PC-3 (cell line): ENCODE results near the gene MRFAP1. TPM values are rescaled to one million over a fixed set of nuclear protein-coding genes. Genes with fewer than 3 reads are reported as not detected.

Experiments used
- ATAC-seq: fragments of 200-7000 bp; cut with Tn5 transposase; 2 replicates; pipeline ENCODE4 v1.9.1; 2020; ENCODE audit warnings: mild to moderate bottlenecking, moderate library complexity
- Bru-seq: library from RNA; stranded (reverse); fragments of 400-500 nt; gene quantifications from one replicate; lab custom pipeline; 2021; lab: Mats Ljungman, UMichigan
- BruChase-seq, 2 experiments: library from RNA; stranded (reverse); fragments of 400-500 nt; gene quantifications; one replicate each; lab custom pipeline; 2021; lab: Mats Ljungman, UMichigan
- BruUV-seq: library from RNA; stranded (reverse); fragments of 400-500 nt; replicated peaks from 2 replicates; lab custom pipeline; 2021; lab: Mats Ljungman, UMichigan
- CTCF ChIA-PET: fragments of 300-600 bp; sonication (Branson Sonifier 250); formaldehyde crosslinking; loops from one replicate; lab custom pipeline; 2022; ENCODE audit warnings: antibody characterized with exemption; lab: Charles Lee
- POLR2A ChIA-PET: fragments of 300-600 bp; sonication (Branson Sonifier 250); formaldehyde crosslinking; loops from one replicate; lab custom pipeline; 2022; ENCODE audit warnings: antibody characterized with exemption; ENCODE audit not compliant: unreplicated experiment; lab: Charles Lee
- DNase-seq: peaks from one replicate; pipeline ENCODE4 v3.0.0-alpha.2; 2015
- H2AFZ ChIP-seq: fragments of 300-600 bp; sonication (generic); 2 replicates; pipeline ENCODE4 v1.6.0; 2016; ENCODE audit warnings: antibody characterized with exemption, low read length
- H3F3A ChIP-seq: fragments of 300-600 bp; sonication (generic); one replicate; pipeline ENCODE4 v1.6.0; 2017; ENCODE audit warnings: antibody characterized with exemption, low read length, control low read depth, mild to moderate bottlenecking; ENCODE audit not compliant: unreplicated experiment
- H3K27ac ChIP-seq: fragments of 300-600 bp; sonication (generic); 2 replicates; pipeline ENCODE4 v1.5.1; 2016; ENCODE audit warnings: mild to moderate bottlenecking, low read length
- H3K27me3 ChIP-seq: fragments of 300-600 bp; sonication (generic); 2 replicates; pipeline ENCODE4 v1.6.1; 2016; ENCODE audit warnings: low read length, mixed read lengths
- H3K36me3 ChIP-seq: fragments of 300-600 bp; sonication (generic); 2 replicates; pipeline ENCODE4 v1.6.1; 2016; ENCODE audit warnings: low read depth, mixed run types, low read length, mixed read lengths
- H3K4me1 ChIP-seq: fragments of 300-600 bp; sonication (generic); 2 replicates; pipeline ENCODE4 v1.5.1; 2016; ENCODE audit warnings: low read length; ENCODE audit not compliant: insufficient read depth
- H3K4me2 ChIP-seq: fragments of 300-600 bp; sonication (generic); 2 replicates; pipeline ENCODE4 v1.6.0; 2016; ENCODE audit warnings: low read length
- H3K4me3 ChIP-seq: fragments of 300-600 bp; sonication (generic); 2 replicates; pipeline ENCODE4 v1.5.1; 2016; ENCODE audit warnings: mild to moderate bottlenecking, low read length, mixed read lengths
- H3K79me2 ChIP-seq: fragments of 300-600 bp; sonication (generic); 2 replicates; pipeline ENCODE4 v1.6.1; 2017; ENCODE audit warnings: low read length, mixed read lengths
- H3K9ac ChIP-seq: fragments of 300-600 bp; sonication (generic); 2 replicates; pipeline ENCODE4 v1.6.0; 2016; ENCODE audit warnings: mild to moderate bottlenecking, low read length
- H3K9me2 ChIP-seq: fragments of 300-600 bp; sonication (generic); replicated peaks from 2 replicates; pipeline ENCODE4 v1.6.1; 2016; ENCODE audit warnings: mixed run types, low read length, mixed read lengths
- H3K9me3 ChIP-seq: fragments of 300-600 bp; sonication (generic); 2 replicates; pipeline ENCODE4 v1.6.1; 2016; ENCODE audit warnings: low read length, mixed read lengths
- H4K20me1 ChIP-seq: fragments of 300-600 bp; sonication (generic); 2 replicates; pipeline ENCODE4 v1.6.1; 2016; ENCODE audit warnings: low read length, mixed read lengths
- EZH2 ChIP-seq: fragments of 300-600 bp; sonication (generic); IDR thresholded peaks from one replicate; pipeline ENCODE4 v1.6.1; 2017; ENCODE audit warnings: antibody characterized with exemption, mild to moderate bottlenecking, low read length; ENCODE audit not compliant: unreplicated experiment
- EZH2phosphoT487 ChIP-seq: fragments of 300-600 bp; sonication (generic); IDR thresholded peaks from 2 replicates; pipeline ENCODE4 v1.6.1; 2018; ENCODE audit warnings: mild to moderate bottlenecking, antibody characterized with exemption, low read length, borderline replicate concordance
- intact Hi-C: fragments of 100-400 bp; cut with micrococcal nuclease; formaldehyde crosslinking; loops from 2 replicates; pipeline ENCODE4 v1.9.0; 2023
- long read RNA-seq: library from polyadenylated mRNA; unstranded; transcript quantifications from one replicate; pipeline ENCODE4 v2.0.0, GENCODE V29; 2021; ENCODE audit not compliant: unreplicated experiment
- total RNA-seq: library from RNA; depleted of rRNA; stranded (reverse); fragments of >200 nt; gene quantifications from 2 replicates; pipeline ENCODE4 v1.2.3, GENCODE V29; 2014; rRNA removed
- TF ChIP-seq, protein P1 (sequence below): fragments of 300-600 bp; sonication (generic); conservative IDR thresholded peaks from 2 replicates; pipeline ENCODE4 v1.5.1; 2017; ENCODE audit warnings: antibody characterized with exemption, low read depth, mild to moderate bottlenecking, low read length

The MRFAP1 gene
- total RNA-seq (122 and 200 TPM in 2 replicates), Bru-seq, nascent RNA (percentile 98 among the genes with signal in this experiment), BruChase-seq, experiment 1, labeled RNA remaining after a 6-hour chase (percentile 100 among the genes with signal in this experiment), BruChase-seq, experiment 2, labeled RNA remaining after a 2-hour chase (percentile 100 among the genes with signal in this experiment)
- long read RNA-seq, transcript MRFAP1-201 (3 exons, 2,049 nt) = minor isoform, 46 of 195 reads
- long read RNA-seq, transcript MRFAP1-202 (2 exons, 1,584 nt) = major isoform, 122 of 195 reads
- long read RNA-seq, transcript MRFAP1-204 (1 exons, 1,982 nt) = minor isoform, 24 of 195 reads
- long read RNA-seq, partial matches to known transcripts = 0 of 195 reads
- long read RNA-seq, other reads (novel, unspliced or antisense) = 3 of 195 reads

DNA sequence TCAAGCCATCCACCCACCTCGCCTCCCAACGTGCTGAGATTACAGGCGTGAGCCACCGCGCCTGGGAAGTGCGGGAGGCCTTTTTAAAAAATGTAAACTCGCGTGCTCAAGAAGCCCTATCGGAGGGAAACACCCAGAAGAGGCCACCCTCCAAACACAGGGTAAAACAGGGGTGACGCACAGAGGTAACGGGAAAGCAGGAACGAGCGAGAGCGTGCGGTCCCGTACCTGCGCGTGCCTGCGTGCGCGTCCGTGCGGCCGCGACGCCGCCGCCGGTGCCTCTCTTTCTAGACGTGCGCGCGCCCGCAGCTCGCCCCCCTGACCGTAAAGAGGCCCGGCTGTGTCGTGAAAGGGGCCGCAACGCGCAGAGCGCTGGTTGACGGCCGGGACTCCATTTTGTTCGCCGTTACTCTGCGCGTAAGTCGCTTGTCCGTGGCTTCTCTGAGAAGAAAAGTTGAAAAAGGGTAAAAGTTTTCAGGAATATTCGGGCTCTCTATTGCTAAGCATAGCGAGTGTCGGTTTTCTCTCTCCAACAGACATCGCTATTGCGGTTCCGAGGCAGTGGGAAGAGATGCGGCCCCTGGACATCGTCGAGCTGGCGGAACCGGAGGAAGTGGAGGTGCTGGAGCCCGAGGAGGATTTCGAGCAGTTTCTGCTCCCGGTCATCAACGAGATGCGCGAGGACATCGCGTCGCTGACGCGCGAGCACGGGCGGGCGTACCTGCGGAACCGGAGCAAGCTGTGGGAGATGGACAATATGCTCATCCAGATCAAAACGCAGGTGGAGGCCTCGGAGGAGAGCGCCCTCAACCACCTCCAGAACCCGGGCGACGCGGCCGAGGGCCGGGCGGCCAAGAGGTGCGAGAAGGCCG is at the start of gene MRFAP1:
MRFAP1 (plus strand) TSS at position 394 of the 872 bp plus-strand sequence; CDS start at position 572, 178 bp downstream.
- Histone ChIP-seq H3K27ac (peak within 1 kb of the TSS; percentile 71), H3K36me3 (peaks cover 14% of the 10 kb centered on the region), H3K4me2 (peak within 1 kb of the TSS; percentile 93), H3K9me3 (no peaks in the 10 kb centered on the region), H3K9me2 (no peaks in the 10 kb centered on the region), H3K9ac (peak within 1 kb of the TSS; percentile 93), H3K4me3 (peak within 1 kb of the TSS; percentile 88), H3K27me3 (no peaks in the 10 kb centered on the region), H4K20me1 (peaks cover 22% of the 10 kb centered on the region), H3F3A (no peaks in the 10 kb centered on the region), H3K79me2 (peaks cover 28% of the 10 kb centered on the region), H3K4me1 (peaks cover 7% of the 10 kb centered on the region; the same call in 1 of the 2 replicates), H2AFZ (peak within 1 kb of the TSS; percentile 79)
- POLR2A ChIA-PET = interaction anchor here (0.6 to 0.7 kb wide), 3 partner anchors 34 to 403 kb away, joined by 3 to 4 read pairs (median 4); partner anchors contain the start of gene TADA2B
- ATAC-seq = peak; percentile 87
- CTCF ChIA-PET = no interaction called here
- TSS peak; percentile 84 for BruUV-seq
- intact Hi-C loops = no loop called here
- peak; percentile 90 for DNase-seq
- no peak for TF ChIP-seq EZH2
- TF ChIP-seq, protein P1, sequence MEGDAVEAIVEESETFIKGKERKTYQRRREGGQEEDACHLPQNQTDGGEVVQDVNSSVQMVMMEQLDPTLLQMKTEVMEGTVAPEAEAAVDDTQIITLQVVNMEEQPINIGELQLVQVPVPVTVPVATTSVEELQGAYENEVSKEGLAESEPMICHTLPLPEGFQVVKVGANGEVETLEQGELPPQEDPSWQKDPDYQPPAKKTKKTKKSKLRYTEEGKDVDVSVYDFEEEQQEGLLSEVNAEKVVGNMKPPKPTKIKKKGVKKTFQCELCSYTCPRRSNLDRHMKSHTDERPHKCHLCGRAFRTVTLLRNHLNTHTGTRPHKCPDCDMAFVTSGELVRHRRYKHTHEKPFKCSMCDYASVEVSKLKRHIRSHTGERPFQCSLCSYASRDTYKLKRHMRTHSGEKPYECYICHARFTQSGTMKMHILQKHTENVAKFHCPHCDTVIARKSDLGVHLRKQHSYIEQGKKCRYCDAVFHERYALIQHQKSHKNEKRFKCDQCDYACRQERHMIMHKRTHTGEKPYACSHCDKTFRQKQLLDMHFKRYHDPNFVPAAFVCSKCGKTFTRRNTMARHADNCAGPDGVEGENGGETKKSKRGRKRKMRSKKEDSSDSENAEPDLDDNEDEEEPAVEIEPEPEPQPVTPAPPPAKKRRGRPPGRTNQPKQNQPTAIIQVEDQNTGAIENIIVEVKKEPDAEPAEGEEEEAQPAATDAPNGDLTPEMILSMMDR = no peak
- TF ChIP-seq EZH2phosphoT487 = no peak

DNA sequence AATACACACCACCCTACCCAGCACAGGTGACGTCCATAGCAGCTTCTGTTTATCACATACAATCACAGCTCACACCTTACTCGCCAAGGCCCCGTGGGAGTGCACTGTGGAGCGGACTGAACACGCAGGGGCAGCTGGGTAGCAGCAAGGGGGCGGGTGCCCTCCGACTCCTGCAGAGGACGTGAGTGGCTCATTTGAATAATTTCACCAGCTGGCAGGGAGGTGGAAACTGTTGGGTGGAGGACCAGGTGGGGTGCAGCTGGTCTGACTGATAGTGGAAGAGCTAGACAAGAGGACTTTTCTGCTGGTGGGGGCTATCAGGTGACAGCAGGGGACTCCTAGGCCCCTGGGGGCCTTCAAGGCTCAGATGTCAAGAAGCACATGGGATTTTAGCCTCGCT is 49.2 kb upstream of the MRFAP1 start:
- no peak for DNase-seq
- Histone ChIP-seq H3K36me3 (no peaks in the 10 kb centered on the region), H3K9me2 (no peaks in the 10 kb centered on the region), H4K20me1 (no peaks in the 10 kb centered on the region), H3K4me1 (no peaks in the 10 kb centered on the region), H3K9me3 (no peaks in the 10 kb centered on the region), H3K4me3 (no peak overlapping the region), H3K79me2 (no peaks in the 10 kb centered on the region), H3K27me3 (no peaks in the 10 kb centered on the region), H3F3A (no peaks in the 10 kb centered on the region), H2AFZ (no peak overlapping the region), H3K9ac (no peak overlapping the region), H3K27ac (no peak overlapping the region), H3K4me2 (no peak overlapping the region)
- ChIA-PET POLR2A (no interaction called here), CTCF (no interaction called here)
- ATAC-seq = no peak
- no TSS peak for BruUV-seq
- intact Hi-C loops = no loop called here
- TF ChIP-seq EZH2phosphoT487 = no peak
- TF ChIP-seq, protein P1 = no peak
- TF ChIP-seq EZH2 = no peak
